Right atrium auricular region (tissue), 2 donors: ENCODE measurements around the gene CTXND1. TPM values are rescaled to one million over a fixed set of nuclear protein-coding genes. Genes with fewer than 3 reads are reported as not detected.
"Not testable (repeated sequence)": the region's sequence is repeated elsewhere in the genome, so short reads cannot be mapped to it uniquely, and the experiment has no call there.

Experiments used
- DNase-seq: peaks from one replicate; pipeline ENCODE4 v3.0.0-alpha.2; 2019; ENCODE audit warnings: low spot score
- H3K27ac ChIP-seq, 2 donors: fragments of 200-600 bp; sonication (generic); 1 replicate in 1 of 2; 2 replicates in 1 of 2; pipeline ENCODE4 v1.5.1; 2016 to 2019
- H3K27me3 ChIP-seq, 2 donors: fragments of 200-600 bp; sonication (generic); one replicate each; pipeline versions ENCODE4 v1.5.1 to v1.6.0; 2017 to 2019
- H3K36me3 ChIP-seq: fragments of 200-600 bp; sonication (generic); one replicate; pipeline ENCODE4 v1.5.1; 2016
- H3K4me1 ChIP-seq, 2 donors: fragments of 200-600 bp; sonication (generic); one replicate each; pipeline versions ENCODE4 v1.5.1 to v1.6.0; 2017 to 2019
- H3K4me3 ChIP-seq, 2 donors: fragments of 200-600 bp; sonication (generic); 1 replicate in 1 of 2; 2 replicates in 1 of 2; pipeline ENCODE4 v1.5.1; 2017 to 2019; ENCODE audit warnings: mild to moderate bottlenecking in 1 of 2, moderate library complexity in 1 of 2
- H3K9me3 ChIP-seq, 2 donors: fragments of 200-600 bp; sonication (generic); one replicate each; pipeline ENCODE4 v1.5.1; 2019
- CTCF ChIP-seq, 2 donors: fragments of 200-600 bp; sonication (generic); IDR thresholded peaks; one replicate each; pipeline ENCODE4 v1.5.1; 2019; ENCODE audit warnings: antibody characterized with exemption in 2 of 2
- total RNA-seq, 2 donors: library from RNA; depleted of rRNA; stranded (reverse); fragments of >200 nt; gene quantifications; one replicate each; pipeline ENCODE4 v1.1.0, GENCODE V29; 2016

CTXND1 gene
- total RNA-seq, 2 donors from 2014 or later = 0.22 to 0.59 TPM

DNA sequence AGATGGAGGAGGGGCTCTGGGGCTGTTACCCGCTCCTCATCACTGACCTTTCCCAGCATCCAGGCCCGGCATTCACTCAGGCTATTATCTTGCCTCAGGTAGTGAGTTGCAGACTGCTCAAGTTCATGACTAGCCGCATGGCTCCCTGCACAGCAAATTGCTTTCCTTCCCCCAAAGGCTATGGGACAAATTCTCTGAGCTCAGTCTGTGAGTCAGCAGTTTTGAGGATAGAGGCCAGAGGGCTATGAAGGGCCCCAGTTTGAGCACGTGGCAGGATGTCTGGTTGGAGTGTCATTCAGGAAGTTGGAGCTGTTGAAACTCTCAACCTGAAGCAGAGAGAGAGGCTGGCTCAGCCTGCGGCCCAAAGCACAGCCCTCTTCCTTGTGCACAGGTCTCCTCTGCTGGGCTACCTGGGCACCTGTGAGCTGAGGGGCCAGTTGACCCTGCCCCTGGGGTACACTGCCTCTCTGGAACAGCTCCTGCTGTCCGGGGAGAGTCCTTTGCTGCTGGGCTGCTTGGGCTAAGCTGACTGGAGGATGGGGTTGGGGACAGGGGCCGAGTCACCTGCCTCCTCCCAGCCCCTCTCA is 91.3 kb downstream of the CTXND1 start:
- no peak for TF ChIP-seq CTCF (IDR thresholded peaks at IDR 0.05)
- H3K27me3 ChIP-seq = no peaks in the 10 kb centered on the region
- H3K4me1 ChIP-seq = peaks cover 0 to 10% of the 10 kb centered on the region in 2 donors
- H3K9me3 ChIP-seq = no peaks in the 10 kb centered on the region
- no peak overlapping the region for H3K4me3 ChIP-seq
- H3K36me3 ChIP-seq = no peaks in the 10 kb centered on the region
- peak; percentile 68 for DNase-seq
- H3K27ac ChIP-seq = no peak overlapping the region

- no peak overlapping the region for H3K27ac ChIP-seq
- no peak for DNase-seq
- TF ChIP-seq CTCF (IDR thresholded peaks at IDR 0.05) = no peak
- H3K36me3 ChIP-seq = no peaks in the 10 kb centered on the region
- peaks cover 0 to 10% of the 10 kb centered on the region in 2 donors for H3K4me1 ChIP-seq
- H3K27me3 ChIP-seq = no peaks in the 10 kb centered on the region
- H3K4me3 ChIP-seq = no peak overlapping the region
- no peaks in the 10 kb centered on the region for H3K9me3 ChIP-seq
These were observed 92.0 kb downstream of the CTXND1 start for GRCh38 chr15:80159811-80160569.

- Histone ChIP-seq H3K4me3 (no peak overlapping the region), H3K36me3 (no peaks in the 10 kb centered on the region), H3K9me3 (no peaks in the 10 kb centered on the region), H3K27ac (no peak overlapping the region), H3K4me1 (peaks cover 0 to 12% of the 10 kb centered on the region in 2 donors), H3K27me3 (no peaks in the 10 kb centered on the region)
- no peak for DNase-seq
- TF ChIP-seq CTCF (IDR thresholded peaks at IDR 0.05) = no peak
These were observed 92.7 kb downstream of the CTXND1 start for GRCh38 chr15:80159301-80159700.

- no peak overlapping the region for H3K4me3 ChIP-seq
- H3K36me3 ChIP-seq = no peaks in the 10 kb centered on the region
- no peak overlapping the region for H3K27ac ChIP-seq
- no peak for TF ChIP-seq CTCF (IDR thresholded peaks at IDR 0.05)
- DNase-seq = no peak
- H3K9me3 ChIP-seq = no peaks in the 10 kb centered on the region
- peaks cover 0 to 28% of the 10 kb centered on the region in 2 donors for H3K4me1 ChIP-seq
- no peaks in the 10 kb centered on the region for H3K27me3 ChIP-seq
These were observed 94.8 kb downstream of the CTXND1 start for GRCh38 chr15:80157215-80157614.

DNA sequence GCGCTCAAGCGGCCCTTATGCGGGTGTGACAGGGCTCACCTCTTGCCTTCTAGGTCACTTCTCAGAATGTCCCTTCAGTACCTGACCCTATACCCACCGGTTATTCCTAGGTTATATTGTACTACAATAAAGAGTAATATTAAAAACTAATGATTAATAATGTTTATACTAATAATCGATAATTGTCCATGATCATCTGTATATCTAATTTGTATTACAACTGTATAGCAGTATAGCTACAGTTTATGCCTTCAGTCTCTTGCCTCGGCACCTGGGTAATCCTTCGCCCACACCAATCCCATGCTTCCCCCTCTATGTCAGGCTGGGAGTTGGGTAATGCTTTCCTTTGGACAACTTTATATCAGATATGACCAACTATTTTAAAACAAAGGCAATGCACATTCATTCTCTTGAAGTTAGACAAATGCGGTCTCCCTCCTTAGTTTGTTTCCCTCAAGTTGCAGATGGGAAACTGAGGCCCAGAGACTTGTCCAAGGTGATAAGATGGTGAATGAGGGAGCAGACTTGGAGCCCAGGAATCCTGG is 95.8 kb downstream of the CTXND1 start:
- peaks cover 0 to 28% of the 10 kb centered on the region in 2 donors for H3K4me1 ChIP-seq
- H3K9me3 ChIP-seq = no peaks in the 10 kb centered on the region
- TF ChIP-seq CTCF (IDR thresholded peaks at IDR 0.05) = no peak
- DNase-seq = no peak
- H3K36me3 ChIP-seq = no peaks in the 10 kb centered on the region
- H3K27ac ChIP-seq = no peak overlapping the region
- H3K27me3 ChIP-seq = no peaks in the 10 kb centered on the region
- H3K4me3 ChIP-seq = no peak overlapping the region

DNA sequence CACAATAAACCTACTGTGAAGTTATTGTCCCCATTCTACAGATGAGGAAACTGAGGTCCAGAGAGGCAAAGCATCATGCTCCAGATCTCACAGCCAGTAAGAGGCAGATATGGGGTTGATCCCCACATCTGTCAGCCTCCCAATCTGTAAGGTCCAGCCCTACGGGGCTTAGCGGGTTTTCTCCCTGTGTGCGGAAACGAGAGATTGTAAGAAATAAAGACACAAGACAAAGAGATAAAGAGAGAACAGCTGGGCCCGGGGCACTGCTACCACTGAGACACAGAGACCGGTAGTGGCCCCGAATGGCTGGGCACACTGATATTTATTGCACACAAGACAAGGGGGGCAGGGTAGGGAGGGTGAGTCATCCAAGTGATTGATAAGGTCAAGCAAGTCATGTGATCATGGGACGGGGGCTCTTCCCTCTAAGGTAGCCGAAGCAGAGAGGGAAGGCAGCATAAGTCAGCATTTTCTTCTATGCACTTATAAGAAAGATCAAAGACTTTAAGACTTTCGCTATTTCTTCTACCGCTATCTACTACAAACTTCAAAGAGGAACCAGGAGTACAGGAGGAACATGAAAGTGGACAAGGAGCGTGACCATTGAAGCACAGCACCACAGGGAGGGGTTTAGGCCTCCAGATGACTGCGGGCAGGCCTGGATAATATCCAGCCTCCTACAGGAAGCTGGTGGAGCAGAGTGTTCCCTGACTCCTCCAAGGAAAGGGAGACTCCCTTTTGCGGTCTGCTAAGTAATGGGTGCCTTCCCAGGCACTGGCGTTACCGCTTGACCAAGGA is 96.4 kb downstream of the CTXND1 start:
- not testable (repeated sequence) for H3K27me3 ChIP-seq, DNase-seq, H3K4me3 ChIP-seq, H3K36me3 ChIP-seq, H3K9me3 ChIP-seq
- Histone ChIP-seq H3K4me1 (peaks cover 0 to 23% of the 10 kb centered on the region in 2 donors), H3K27ac (peak overlapping the region in 1 of 2 donors; percentile 12)
